A549 treated with AZD2906 at 1 μM for 4 hours (cell line): Measurements from ENCODE around the gene HOXA5. TPM values are rescaled to one million over a fixed set of nuclear protein-coding genes. Genes with fewer than 3 reads are reported as not detected.

Experiments used
- total RNA-seq: library from RNA; stranded (reverse); fragments of 200-300 nt; extraction: Qiagen RNA extraction; gene quantifications from 5 replicates; pipeline ENCODE4 v1.2.3, GENCODE V29; 2022

Gene HOXA5
- 3.3 to 5.9 TPM (median 4.0 TPM) in 5 replicates for total RNA-seq

GRCh38 chr7:27143023-27143949 lies at the start of gene HOXA5:
HOXA5 (minus strand) TSS chr7:27143681; CDS start chr7:27143607, 74 bp downstream.

GRCh38 chr7:27185013-27185853 lies 41.8 kb upstream of the HOXA5 start, which contains the start of gene HOXA11:
HOXA11 (minus strand) TSS chr7:27185232; CDS start chr7:27185144, 88 bp downstream.

GRCh38 chr7:27173956-27174873 lies 30.7 kb upstream of the HOXA5 start, which contains the start of gene HOXA10:
HOXA10 (minus strand) TSS chr7:27174320; CDS start chr7:27174306, 14 bp downstream.

GRCh38 chr7:27165089-27165995 lies 21.9 kb upstream of the HOXA5 start, which contains the start of gene HOXA9:
HOXA9 (minus strand) TSS chr7:27165537; CDS start chr7:27165457, 80 bp downstream.

GRCh38 chr7:27156508-27156898 lies 13.0 kb upstream of the HOXA5 start, which contains the start of gene HOXA7:
HOXA7 (minus strand) TSS chr7:27156675; CDS start chr7:27156545, 130 bp downstream.

GRCh38 chr7:27151931-27152815 lies 8.7 kb upstream of the HOXA5 start, which contains the start of gene HOXA3:
HOXA3 (minus strand) TSS chr7:27152583; CDS start chr7:27110640, 41,943 bp downstream.

GRCh38 chr7:27147199-27148030 lies 3.9 kb upstream of the HOXA5 start, which contains the start of gene HOXA6:
HOXA6 (minus strand) TSS chr7:27147774; CDS start chr7:27147749, 25 bp downstream.

GRCh38 chr7:27130540-27131389 lies 12.7 kb downstream of the HOXA5 start, which contains the start of gene HOXA4:
HOXA4 (minus strand) TSS chr7:27130757; CDS start chr7:27130733, 24 bp downstream.

GRCh38 chr7:27102581-27103442 lies 40.7 kb downstream of the HOXA5 start, which contains the start of gene HOXA2:
HOXA2 (minus strand) TSS chr7:27102683; CDS start chr7:27102500, 183 bp downstream.

GRCh38 chr7:27095897-27096767 lies 47.3 kb downstream of the HOXA5 start, which contains the start of gene HOXA1:
HOXA1 (minus strand) TSS chr7:27096000; CDS start chr7:27095912, 88 bp downstream.

Other genes starting within 250 kb of the HOXA5 start
- 2.1 to 3.4 TPM (median 3.2 TPM) in 5 replicates for gene HOXA1, start 47.7 kb downstream of the HOXA5 start, total RNA-seq
- gene HOXA2, start 41.0 kb downstream of the HOXA5 start, total RNA-seq = 0.40 to 0.85 TPM (median 0.76 TPM) in 5 replicates
- 1.6 to 1.9 TPM (median 1.8 TPM) in 5 replicates for gene HOXA4, start 12.9 kb downstream of the HOXA5 start, total RNA-seq
- 1.1 to 1.8 TPM (median 1.4 TPM) in 5 replicates for gene HOXA6, start 4.1 kb upstream of the HOXA5 start, total RNA-seq
- 3.7 to 5.6 TPM (median 4.7 TPM) in 5 replicates for gene HOXA3, start 8.9 kb upstream of the HOXA5 start, total RNA-seq
- gene HOXA7, start 13.0 kb upstream of the HOXA5 start, total RNA-seq = 5.0 to 5.3 TPM (median 5.2 TPM) in 5 replicates
- 0.37 to 0.89 TPM (median 0.53 TPM) in 5 replicates for gene HOXA9, start 21.9 kb upstream of the HOXA5 start, total RNA-seq
- gene HOXA10, start 30.6 kb upstream of the HOXA5 start, total RNA-seq = 6.2 to 7.0 TPM (median 6.7 TPM) in 5 replicates
- 0.45 to 0.69 TPM (median 0.55 TPM) in 5 replicates for gene HOXA11, start 41.6 kb upstream of the HOXA5 start, total RNA-seq
- gene HOXA13, start 56.4 kb upstream of the HOXA5 start, total RNA-seq = 1.7 to 2.4 TPM (median 2.2 TPM) in 5 replicates
- 0.09 to 0.22 TPM (median 0.14 TPM) in 5 replicates for gene EVX1, start 99.1 kb upstream of the HOXA5 start, total RNA-seq